Neural cell (in vitro differentiated cells): ENCODE data around the gene TCP11. TPM values are rescaled to one million over a fixed set of nuclear protein-coding genes. Genes with fewer than 3 reads are reported as not detected.

ENCODE experiments used
- H2AFZ ChIP-seq: fragments of 200-600, 300-800 bp; sonication (generic), shearing (Covaris generic); 2 replicates; pipeline ENCODE4 v1.6.0; 2014; ENCODE audit warnings: low read depth, mild to moderate bottlenecking, antibody characterized with exemption, low read length, moderate library complexity
- H3F3A ChIP-seq: fragments of 200-600 bp; shearing (Covaris generic); 2 replicates; pipeline ENCODE4 v1.6.1; 2016; ENCODE audit warnings: mild to moderate bottlenecking, moderate library complexity, mixed read lengths, antibody characterized with exemption, low read length; ENCODE audit not compliant: insufficient read depth, poor library complexity, severe bottlenecking
- H3K27ac ChIP-seq: fragments of 200-600, 300-800 bp; sonication (generic), shearing (Covaris generic); 2 replicates; pipeline ENCODE4 v1.5.1; 2014; ENCODE audit warnings: mild to moderate bottlenecking, low read length, moderate library complexity
- H3K27me3 ChIP-seq: fragments of 300-800, 200-600 bp; sonication (generic), shearing (Covaris generic); 2 replicates; pipeline ENCODE4 v1.6.0; 2014; ENCODE audit warnings: mild to moderate bottlenecking, low read depth, low read length, moderate library complexity; ENCODE audit not compliant: insufficient read depth
- H3K36me3 ChIP-seq: fragments of 300-800, 200-600 bp; sonication (generic), shearing (Covaris generic); 2 replicates; pipeline ENCODE4 v1.5.1; 2014; ENCODE audit warnings: mild to moderate bottlenecking, antibody characterized with exemption, low read length, moderate library complexity; ENCODE audit not compliant: insufficient read depth
- H3K4me2 ChIP-seq: fragments of 300-800, 200-600 bp; sonication (generic), shearing (Covaris generic); 2 replicates; pipeline ENCODE4 v1.6.0; 2014; ENCODE audit warnings: mild to moderate bottlenecking, low read length
- H3K4me3 ChIP-seq: fragments of 300-800, 200-600 bp; sonication (generic), shearing (Covaris generic); 2 replicates; pipeline ENCODE4 v1.5.1; 2014; ENCODE audit warnings: mild to moderate bottlenecking, low read length, moderate library complexity
- H3K79me2 ChIP-seq: fragments of 200-600 bp; shearing (Covaris generic); replicated peaks from 2 replicates; pipeline ENCODE4 v1.6.0; 2014; ENCODE audit warnings: mild to moderate bottlenecking, low read length, moderate library complexity; ENCODE audit not compliant: insufficient read depth
- H3K9ac ChIP-seq: fragments of 300-800, 200-600 bp; sonication (generic), shearing (Covaris generic); 2 replicates; pipeline ENCODE4 v1.6.1; 2016; ENCODE audit warnings: mild to moderate bottlenecking, low read length, mixed read lengths
- H3K9me2 ChIP-seq: fragments of 200-600 bp; shearing (Covaris generic); 2 replicates; pipeline ENCODE4 v1.6.1; 2016; ENCODE audit warnings: mild to moderate bottlenecking, low read length, mixed read lengths; ENCODE audit not compliant: insufficient read depth
- H3K9me3 ChIP-seq: fragments of 200-600, 300-800 bp; sonication (generic), shearing (Covaris generic); 2 replicates; pipeline ENCODE4 v1.6.1; 2016; ENCODE audit warnings: mild to moderate bottlenecking, mixed run types, low read length, moderate library complexity, mixed read lengths
- H4K20me1 ChIP-seq: fragments of 200-600 bp; shearing (Covaris generic); 2 replicates; pipeline ENCODE4 v1.6.1; 2016; ENCODE audit warnings: mild to moderate bottlenecking, mixed run types; ENCODE audit not compliant: insufficient read depth
- CTCF ChIP-seq: fragments of 450-650 bp; IDR thresholded peaks from 2 replicates; pipeline ENCODE4 v1.5.1; 2014; ENCODE audit warnings: antibody characterized with exemption, mild to moderate bottlenecking, moderate library complexity; ENCODE audit not compliant: poor library complexity, severe bottlenecking
- EP300 ChIP-seq: fragments of 450-650 bp; conservative IDR thresholded peaks from 2 replicates; pipeline ENCODE4 v1.6.1; 2014; ENCODE audit warnings: antibody characterized with exemption, mild to moderate bottlenecking, moderate library complexity; ENCODE audit not compliant: poor library complexity, severe bottlenecking
- EZH2 ChIP-seq: fragments of 200-600, 300-800 bp; shearing (Covaris generic), sonication (generic); IDR thresholded peaks from 2 replicates; pipeline ENCODE4 v1.6.1; 2014; ENCODE audit warnings: antibody characterized with exemption, low read length, borderline replicate concordance, mild to moderate bottlenecking; ENCODE audit not compliant: insufficient read depth, poor library complexity, severe bottlenecking
- MXI1 ChIP-seq: fragments of 450-650 bp; conservative IDR thresholded peaks from 2 replicates; pipeline ENCODE4 v1.6.1; 2014; ENCODE audit warnings: antibody characterized with exemption, mild to moderate bottlenecking; ENCODE audit not compliant: poor library complexity, severe bottlenecking
- POLR2AphosphoS5 ChIP-seq: IDR thresholded peaks from 2 replicates; pipeline ENCODE4 v1.6.1; 2012
- RAD21 ChIP-seq: fragments of 450-650 bp; conservative IDR thresholded peaks from 2 replicates; pipeline ENCODE4 v1.6.1; 2014; ENCODE audit warnings: antibody characterized with exemption, mild to moderate bottlenecking, moderate library complexity
- REST ChIP-seq: IDR thresholded peaks from 2 replicates; pipeline ENCODE4 v1.6.1; 2012; ENCODE audit warnings: borderline replicate concordance
- SMC3 ChIP-seq: fragments of 450-650 bp; conservative IDR thresholded peaks from 2 replicates; pipeline ENCODE4 v1.6.1; 2014; ENCODE audit warnings: antibody characterized with exemption, mild to moderate bottlenecking, moderate library complexity; ENCODE audit not compliant: poor library complexity
- TAF1 ChIP-seq: IDR thresholded peaks from 2 replicates; pipeline ENCODE4 v1.6.1; 2012; ENCODE audit warnings: low read depth
- polyA plus RNA-seq: library from polyadenylated mRNA; depleted of rRNA; stranded (reverse); fragments of >200 nt; gene quantifications from 2 replicates; pipeline ENCODE4 v1.2.3, GENCODE V29; 2014

The TCP11 gene
- polyA plus RNA-seq, 1 donor from 2014 or later, result not detected

DNA sequence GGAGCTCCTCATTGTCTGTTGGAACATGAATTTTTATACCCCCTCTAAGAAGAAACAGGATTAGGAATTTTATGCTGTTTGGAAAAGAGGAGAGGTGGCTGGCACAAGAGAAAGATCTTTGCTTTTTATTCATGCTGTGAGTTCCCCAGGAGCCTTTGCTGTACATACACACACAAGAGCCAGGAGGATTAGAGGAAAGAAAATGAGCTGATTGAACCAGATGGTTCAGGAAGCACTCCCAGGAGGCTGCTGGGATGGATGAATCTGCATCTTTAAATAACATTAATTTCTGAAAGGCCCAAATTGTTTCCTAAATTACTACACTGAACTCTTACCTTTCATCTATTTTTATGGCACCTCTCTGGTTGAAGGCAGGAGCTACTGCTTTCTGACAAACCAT is 20.1 kb upstream of the TCP11 start:
- H3K9me2 ChIP-seq, result no peaks in the 10 kb centered on the region
- no peaks in the 10 kb centered on the region for H3K36me3 ChIP-seq
- H3K27me3 ChIP-seq, result no peaks in the 10 kb centered on the region
- no peaks in the 10 kb centered on the region for H3F3A ChIP-seq
- no peaks in the 10 kb centered on the region for H3K79me2 ChIP-seq
- H2AFZ ChIP-seq, result no peak overlapping the region
- peak overlapping the region; percentile 2 for H3K9ac ChIP-seq
- no peaks in the 10 kb centered on the region for H3K9me3 ChIP-seq
- TF ChIP-seq EZH2, result no peak
- TF ChIP-seq POLR2AphosphoS5, result no peak
- no peak for TF ChIP-seq SMC3
- no peak for TF ChIP-seq EP300
- TF ChIP-seq REST, result no peak
- TF ChIP-seq CTCF, result no peak
- TF ChIP-seq TAF1, result no peak
- H4K20me1 ChIP-seq, result no peaks in the 10 kb centered on the region
- H3K4me3 ChIP-seq, result no peak overlapping the region
- H3K4me2 ChIP-seq, result no peak overlapping the region
- H3K27ac ChIP-seq, result no peak overlapping the region

- H3K79me2 ChIP-seq, result no peaks in the 10 kb centered on the region
- no peak overlapping the region for H3K9ac ChIP-seq
- no peaks in the 10 kb centered on the region for H3K9me2 ChIP-seq
- no peaks in the 10 kb centered on the region for H3K27me3 ChIP-seq
- H2AFZ ChIP-seq, result no peak overlapping the region
- H3K36me3 ChIP-seq, result no peaks in the 10 kb centered on the region
- H3K9me3 ChIP-seq, result no peaks in the 10 kb centered on the region
- no peak overlapping the region for H3K4me3 ChIP-seq
- no peak overlapping the region for H3K27ac ChIP-seq
- H3K4me2 ChIP-seq, result no peak overlapping the region
- TF ChIP-seq SMC3 (no peak), TAF1 (no peak)
- H4K20me1 ChIP-seq, result no peaks in the 10 kb centered on the region
- no peaks in the 10 kb centered on the region for H3F3A ChIP-seq
Measured at GRCh38 chr6:35160642-35161041, 19.5 kb upstream of the TCP11 start.

DNA sequence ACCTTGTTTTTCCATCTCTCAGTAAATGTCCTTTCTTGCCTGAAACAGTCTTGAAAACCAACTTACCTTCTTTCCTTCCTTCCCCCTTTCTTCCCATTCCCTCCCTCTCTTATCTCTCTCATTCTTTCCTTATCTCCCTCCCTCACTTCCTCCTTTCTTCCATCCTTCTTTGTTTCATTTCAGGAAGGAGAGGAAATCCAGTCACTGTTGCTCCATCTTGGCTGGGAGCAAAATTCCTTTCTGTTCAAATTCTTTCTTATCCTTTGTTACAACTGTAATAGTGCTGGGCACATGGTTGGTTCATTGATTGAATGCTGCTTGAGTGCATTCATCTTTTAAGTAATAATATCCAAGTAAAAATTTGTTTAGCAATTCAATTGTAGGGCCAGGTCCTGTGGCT is 17.4 kb upstream of the TCP11 start:
- no peaks in the 10 kb centered on the region for H3K36me3 ChIP-seq
- no peaks in the 10 kb centered on the region for H3F3A ChIP-seq
- no peak overlapping the region for H2AFZ ChIP-seq
- no peak overlapping the region for H3K4me3 ChIP-seq
- H3K27ac ChIP-seq, result no peak overlapping the region
- no peaks in the 10 kb centered on the region for H3K79me2 ChIP-seq
- no peaks in the 10 kb centered on the region for H4K20me1 ChIP-seq
- H3K9me3 ChIP-seq, result no peaks in the 10 kb centered on the region
- H3K4me2 ChIP-seq, result no peak overlapping the region
- no peak overlapping the region for H3K9ac ChIP-seq
- H3K27me3 ChIP-seq, result no peaks in the 10 kb centered on the region
- no peak for TF ChIP-seq RAD21
- no peak for TF ChIP-seq CTCF
- no peak for TF ChIP-seq TAF1
- no peak for TF ChIP-seq MXI1
- no peak for TF ChIP-seq SMC3
- TF ChIP-seq POLR2AphosphoS5, result no peak
- TF ChIP-seq REST, result no peak
- TF ChIP-seq EP300, result no peak
- no peak for TF ChIP-seq EZH2
- no peaks in the 10 kb centered on the region for H3K9me2 ChIP-seq
